Thyroid gland (tissue), 4 donors: ENCODE measurements around the gene UCK2.

Experiments used
- POLR2A ChIP-seq, 2 donors: fragments of 450-650 bp; IDR thresholded peaks; one replicate each; pipeline ENCODE4 v1.6.1; 2017; ENCODE audit warnings: antibody characterized with exemption in 2 of 2, mild to moderate bottlenecking in 2 of 2, moderate library complexity in 1 of 2
- TF ChIP-seq, protein P1 (sequence below), 6 experiments: fragments of 200-600 bp in 3 of 6; fragments of 450-650 bp in 3 of 6; sonication (generic) in 3 of 6; IDR thresholded peaks; one replicate each; pipeline ENCODE4 v1.5.1; 2016 to 2019; ENCODE audit warnings: antibody characterized with exemption in 6 of 6, mild to moderate bottlenecking in 2 of 6, inconsistent platforms in 1 of 6, moderate library complexity in 1 of 6

DNA sequence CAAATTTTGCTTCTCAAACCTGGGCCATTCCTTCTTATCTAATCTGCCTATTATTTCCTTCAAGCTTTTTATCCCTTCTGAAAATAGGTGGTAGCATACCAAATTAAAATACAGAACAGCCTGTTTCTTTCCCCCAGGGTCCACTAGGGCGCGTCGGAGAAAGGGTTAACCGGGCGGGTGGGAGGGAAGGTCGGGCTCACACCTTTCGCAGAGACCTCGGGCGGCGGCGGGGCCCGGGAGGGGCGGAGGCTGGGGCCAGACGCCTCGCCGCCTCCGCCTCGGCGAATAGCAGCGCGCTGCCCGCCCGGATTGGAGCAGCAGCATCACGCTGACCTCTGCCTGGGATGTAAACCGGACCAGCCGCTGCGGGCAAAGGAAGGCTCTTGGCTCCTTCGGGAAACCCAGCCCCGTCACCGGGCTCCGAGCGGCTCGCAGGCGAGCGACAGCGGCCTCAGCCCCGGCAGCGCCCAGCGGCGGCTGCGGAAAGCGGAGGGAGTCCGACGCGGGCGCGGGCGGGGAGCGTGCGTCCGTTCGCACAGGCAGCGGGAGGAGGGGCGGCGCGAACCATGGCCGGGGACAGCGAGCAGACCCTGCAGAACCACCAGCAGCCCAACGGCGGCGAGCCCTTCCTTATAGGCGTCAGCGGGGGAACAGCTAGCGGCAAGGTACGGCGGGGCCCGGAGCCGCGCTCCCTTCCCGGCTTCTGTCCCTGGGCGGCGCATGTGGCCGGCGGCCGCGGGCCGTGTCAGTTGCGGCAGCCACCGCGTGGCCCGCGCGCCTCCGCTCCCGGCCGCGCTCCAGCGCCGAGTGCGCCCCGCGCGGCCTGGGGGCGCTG lies at the start of gene UCK2:
- TF ChIP-seq, protein P1, sequence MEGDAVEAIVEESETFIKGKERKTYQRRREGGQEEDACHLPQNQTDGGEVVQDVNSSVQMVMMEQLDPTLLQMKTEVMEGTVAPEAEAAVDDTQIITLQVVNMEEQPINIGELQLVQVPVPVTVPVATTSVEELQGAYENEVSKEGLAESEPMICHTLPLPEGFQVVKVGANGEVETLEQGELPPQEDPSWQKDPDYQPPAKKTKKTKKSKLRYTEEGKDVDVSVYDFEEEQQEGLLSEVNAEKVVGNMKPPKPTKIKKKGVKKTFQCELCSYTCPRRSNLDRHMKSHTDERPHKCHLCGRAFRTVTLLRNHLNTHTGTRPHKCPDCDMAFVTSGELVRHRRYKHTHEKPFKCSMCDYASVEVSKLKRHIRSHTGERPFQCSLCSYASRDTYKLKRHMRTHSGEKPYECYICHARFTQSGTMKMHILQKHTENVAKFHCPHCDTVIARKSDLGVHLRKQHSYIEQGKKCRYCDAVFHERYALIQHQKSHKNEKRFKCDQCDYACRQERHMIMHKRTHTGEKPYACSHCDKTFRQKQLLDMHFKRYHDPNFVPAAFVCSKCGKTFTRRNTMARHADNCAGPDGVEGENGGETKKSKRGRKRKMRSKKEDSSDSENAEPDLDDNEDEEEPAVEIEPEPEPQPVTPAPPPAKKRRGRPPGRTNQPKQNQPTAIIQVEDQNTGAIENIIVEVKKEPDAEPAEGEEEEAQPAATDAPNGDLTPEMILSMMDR (IDR thresholded peaks at IDR 0.05): peak in 2 of 6 experiments; percentile 23 to 25
- TF ChIP-seq POLR2A (IDR thresholded peaks at IDR 0.05): peak in 1 of 2 donors; percentile 77
